GM19328 (cell line): ENCODE results near the gene MOCOS.
"Not testable (repeated sequence)": the region's sequence is repeated elsewhere in the genome, so short reads cannot be mapped to it uniquely, and the experiment has no call there.

Experiments
- ATAC-seq: cut with Tn5 transposase; IDR thresholded peaks from one replicate; pipeline ENCODE4 v1.9.1; 2021; ENCODE audit warnings: mild to moderate bottlenecking, moderate library complexity; ENCODE audit not compliant: unreplicated experiment

Gene MOCOS, protein sequence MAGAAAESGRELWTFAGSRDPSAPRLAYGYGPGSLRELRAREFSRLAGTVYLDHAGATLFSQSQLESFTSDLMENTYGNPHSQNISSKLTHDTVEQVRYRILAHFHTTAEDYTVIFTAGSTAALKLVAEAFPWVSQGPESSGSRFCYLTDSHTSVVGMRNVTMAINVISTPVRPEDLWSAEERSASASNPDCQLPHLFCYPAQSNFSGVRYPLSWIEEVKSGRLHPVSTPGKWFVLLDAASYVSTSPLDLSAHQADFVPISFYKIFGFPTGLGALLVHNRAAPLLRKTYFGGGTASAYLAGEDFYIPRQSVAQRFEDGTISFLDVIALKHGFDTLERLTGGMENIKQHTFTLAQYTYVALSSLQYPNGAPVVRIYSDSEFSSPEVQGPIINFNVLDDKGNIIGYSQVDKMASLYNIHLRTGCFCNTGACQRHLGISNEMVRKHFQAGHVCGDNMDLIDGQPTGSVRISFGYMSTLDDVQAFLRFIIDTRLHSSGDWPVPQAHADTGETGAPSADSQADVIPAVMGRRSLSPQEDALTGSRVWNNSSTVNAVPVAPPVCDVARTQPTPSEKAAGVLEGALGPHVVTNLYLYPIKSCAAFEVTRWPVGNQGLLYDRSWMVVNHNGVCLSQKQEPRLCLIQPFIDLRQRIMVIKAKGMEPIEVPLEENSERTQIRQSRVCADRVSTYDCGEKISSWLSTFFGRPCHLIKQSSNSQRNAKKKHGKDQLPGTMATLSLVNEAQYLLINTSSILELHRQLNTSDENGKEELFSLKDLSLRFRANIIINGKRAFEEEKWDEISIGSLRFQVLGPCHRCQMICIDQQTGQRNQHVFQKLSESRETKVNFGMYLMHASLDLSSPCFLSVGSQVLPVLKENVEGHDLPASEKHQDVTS

DNA sequence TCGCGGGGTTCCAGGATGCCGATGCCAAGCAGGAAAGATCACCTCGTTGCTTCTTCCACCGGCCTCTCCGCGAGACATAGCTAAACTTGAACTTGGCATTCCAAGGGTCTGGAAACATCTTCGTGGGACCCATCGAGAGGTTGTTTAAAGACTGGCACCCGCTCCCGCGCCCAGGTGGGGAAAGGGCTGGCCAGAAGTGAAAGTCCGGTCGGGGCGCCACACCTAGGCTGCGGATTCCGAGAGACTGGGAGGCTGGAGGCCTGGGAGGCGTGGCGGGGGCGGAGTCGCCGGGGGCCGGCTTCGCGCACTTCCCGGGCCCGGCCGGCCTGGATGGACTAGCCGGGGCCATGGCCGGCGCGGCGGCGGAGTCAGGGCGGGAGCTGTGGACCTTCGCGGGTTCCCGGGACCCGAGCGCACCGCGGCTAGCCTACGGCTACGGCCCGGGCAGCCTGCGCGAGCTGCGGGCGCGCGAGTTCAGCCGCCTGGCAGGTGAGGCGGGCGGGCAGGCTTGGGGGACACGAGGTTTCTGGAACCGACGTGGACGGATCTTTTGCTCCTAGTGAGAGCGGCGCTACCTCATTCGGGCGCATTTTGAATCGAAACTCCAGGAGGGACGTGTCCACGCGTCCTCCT, at the start of gene MOCOS:
Gene MOCOS (plus strand): TSS at position 305 of the 633 bp plus-strand sequence. CDS start 43 bp downstream, at position 348.
- ATAC-seq: peak; percentile 84

GRCh38 chr18:36139245-36139644, 48.1 kb upstream of the MOCOS start:
- ATAC-seq: no peak

DNA sequence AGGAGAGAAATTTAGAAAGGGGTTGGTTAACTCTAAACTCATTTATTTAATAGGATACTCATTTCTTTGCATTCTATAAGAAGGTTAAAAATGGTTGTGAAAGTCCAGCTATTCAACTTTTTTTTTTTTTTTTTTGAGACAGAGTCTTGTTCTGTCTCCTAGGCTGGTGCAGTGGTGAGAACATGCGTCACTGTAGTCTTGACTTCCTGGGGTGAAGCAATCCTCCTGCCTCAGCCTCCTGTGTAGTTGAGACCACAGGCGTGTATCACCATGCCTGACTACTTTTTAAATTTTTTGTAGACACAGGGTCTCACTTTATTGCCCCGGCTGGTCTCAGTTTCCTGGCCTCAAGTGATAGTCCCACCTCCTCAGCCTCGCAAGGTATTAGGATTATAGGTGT, 45.7 kb upstream of the MOCOS start:
- ATAC-seq: no peak

DNA sequence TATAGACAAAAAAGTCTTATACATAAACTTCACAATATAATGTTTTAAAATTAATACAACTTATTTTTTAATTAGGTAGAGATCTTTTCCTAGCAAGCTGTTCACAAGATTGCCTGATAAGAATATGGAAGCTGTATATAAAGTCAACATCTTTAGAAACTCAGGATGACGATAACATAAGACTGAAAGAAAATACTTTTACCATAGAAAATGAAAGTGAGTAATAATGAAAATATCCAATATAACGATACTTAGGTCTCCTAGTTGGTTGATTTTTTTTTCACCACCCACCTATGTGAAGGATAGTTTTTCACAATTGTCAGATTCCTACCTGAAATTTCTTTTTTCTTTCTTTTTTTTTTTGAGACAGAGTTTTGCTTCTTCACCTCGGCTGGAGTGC, 44.5 kb upstream of the MOCOS start:
- ATAC-seq: no peak

GRCh38 chr18:36143391-36143790, 43.9 kb upstream of the MOCOS start:
- ATAC-seq: no peak

- ATAC-seq: peak; percentile 98
Measured at GRCh38 chr18:36149514-36150289, 37.6 kb upstream of the MOCOS start.

DNA sequence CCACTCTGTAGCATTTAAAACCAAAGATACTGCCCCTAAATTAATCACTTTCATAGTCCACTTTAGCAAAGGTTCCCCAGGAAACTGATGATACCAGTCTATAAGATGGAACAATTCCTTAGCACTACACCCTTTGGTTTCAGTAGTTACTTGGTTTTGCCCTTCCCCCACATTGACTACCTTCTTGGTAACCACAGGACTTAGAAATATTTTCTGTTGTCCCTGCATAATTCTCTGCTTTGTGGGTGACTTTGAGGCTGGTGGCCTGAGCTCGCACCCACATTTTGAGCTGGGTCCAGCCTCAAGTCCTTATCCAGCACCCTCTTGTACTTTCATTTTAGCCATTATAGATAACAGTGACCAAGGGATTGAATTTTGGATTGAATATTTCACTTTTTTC, 34.5 kb upstream of the MOCOS start:
- no peak for ATAC-seq

DNA sequence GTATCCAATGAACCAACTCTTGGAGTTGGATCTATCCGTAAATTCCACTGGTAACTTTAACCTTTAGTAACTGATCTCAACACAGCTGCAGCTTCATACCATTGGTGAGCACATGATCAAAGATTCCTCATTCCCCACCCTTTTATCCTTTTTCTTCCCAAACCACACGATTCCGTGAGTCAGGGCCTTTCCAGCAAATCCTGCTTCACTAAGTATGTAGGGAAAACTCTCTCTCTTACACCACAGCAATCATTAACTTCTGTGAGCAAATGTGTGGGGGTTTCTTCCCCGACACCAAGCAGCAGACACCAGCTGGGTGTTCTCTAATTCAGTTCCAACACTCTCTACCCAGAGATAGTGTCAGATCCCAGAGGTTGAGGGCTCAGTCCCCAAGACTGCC, 34.1 kb upstream of the MOCOS start:
- ATAC-seq: no peak

DNA sequence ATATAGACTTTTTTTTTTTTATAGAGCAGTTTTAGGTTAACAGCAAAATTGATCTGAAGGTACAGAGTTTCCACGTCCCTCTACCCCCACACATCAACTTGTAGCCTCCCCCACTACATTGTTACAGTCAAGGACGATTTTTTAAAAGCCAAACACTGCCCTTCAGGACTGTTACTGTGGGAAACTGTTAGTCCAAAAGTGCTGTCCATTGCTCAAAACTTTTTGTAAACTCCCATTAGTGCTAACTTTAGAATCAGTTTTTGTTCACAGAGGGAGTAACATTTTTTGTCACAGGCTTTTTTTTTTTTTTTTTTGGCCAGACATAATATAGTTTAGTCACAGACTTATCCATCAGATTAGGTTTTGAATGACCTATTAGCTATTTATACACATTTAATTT, 33.5 kb upstream of the MOCOS start:
- no peak for ATAC-seq

GRCh38 chr18:36155851-36156757, 31.2 kb upstream of the MOCOS start:
- no peak for ATAC-seq

DNA sequence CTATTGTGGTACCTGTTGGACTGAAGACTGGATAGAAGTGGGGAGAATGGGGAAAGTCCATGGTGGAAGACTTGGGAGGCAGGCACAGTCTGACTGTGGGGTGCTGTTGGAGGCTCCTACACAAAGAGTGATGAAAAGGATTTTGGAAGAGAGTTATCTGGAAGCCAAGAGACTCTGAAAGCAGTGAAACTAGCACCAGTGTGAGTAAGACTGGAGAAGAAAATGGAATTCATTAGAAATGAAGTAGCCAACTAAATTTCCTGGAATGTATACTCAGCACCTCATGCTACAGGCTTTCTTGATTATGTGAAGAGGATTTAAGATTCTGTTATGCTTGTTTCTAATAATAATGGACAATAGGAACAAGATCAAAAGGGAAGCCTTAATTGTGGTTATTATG, 29.9 kb upstream of the MOCOS start:
- no peak for ATAC-seq

GRCh38 chr18:36158266-36158867, 28.9 kb upstream of the MOCOS start:
- no peak for ATAC-seq

- no peak for ATAC-seq
Measured at GRCh38 chr18:36160959-36161371, 26.3 kb upstream of the MOCOS start.

GRCh38 chr18:36162981-36163380, 24.3 kb upstream of the MOCOS start:
- ATAC-seq: no peak

GRCh38 chr18:36167692-36168218, 19.5 kb upstream of the MOCOS start:
- no peak for ATAC-seq

DNA sequence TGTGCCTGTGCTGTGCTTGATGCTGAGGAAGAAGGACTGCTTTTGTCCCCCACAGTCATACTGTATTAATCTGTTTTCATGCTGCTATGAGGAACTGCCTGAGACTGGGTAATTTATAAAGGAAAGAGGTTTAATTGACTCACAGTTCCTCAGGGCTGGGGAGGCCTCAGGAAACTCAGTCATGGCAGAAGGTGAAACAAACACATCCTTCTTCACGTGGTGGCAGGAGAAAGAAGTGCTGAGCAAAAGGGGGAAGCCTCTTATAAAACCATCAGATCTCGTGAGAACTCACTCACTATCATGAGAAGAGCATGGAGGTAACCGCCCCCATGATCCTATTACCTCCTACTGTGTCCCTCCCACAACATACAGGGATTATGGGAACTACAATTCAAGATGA, 19.0 kb upstream of the MOCOS start:
- not testable (repeated sequence) for ATAC-seq

DNA sequence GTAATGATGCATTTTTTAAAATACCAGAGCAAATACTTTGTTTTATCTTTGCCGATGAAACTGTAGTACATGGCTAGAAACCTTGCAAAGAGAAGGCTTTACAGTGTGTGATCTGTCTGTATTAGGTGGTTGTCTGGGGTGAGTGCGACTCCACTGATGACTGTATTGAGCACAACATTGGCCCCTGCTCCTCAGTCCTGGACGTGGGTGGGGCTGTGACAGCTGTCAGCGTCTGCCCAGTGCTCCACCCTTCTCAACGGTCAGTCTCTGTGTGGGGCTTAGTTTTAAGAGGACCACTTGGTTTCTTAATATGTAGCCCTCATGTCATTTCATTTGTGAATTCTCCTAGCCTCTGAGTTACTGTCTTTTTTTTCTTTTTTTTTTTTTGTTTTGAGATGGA, 17.4 kb upstream of the MOCOS start:
- ATAC-seq: no peak

DNA sequence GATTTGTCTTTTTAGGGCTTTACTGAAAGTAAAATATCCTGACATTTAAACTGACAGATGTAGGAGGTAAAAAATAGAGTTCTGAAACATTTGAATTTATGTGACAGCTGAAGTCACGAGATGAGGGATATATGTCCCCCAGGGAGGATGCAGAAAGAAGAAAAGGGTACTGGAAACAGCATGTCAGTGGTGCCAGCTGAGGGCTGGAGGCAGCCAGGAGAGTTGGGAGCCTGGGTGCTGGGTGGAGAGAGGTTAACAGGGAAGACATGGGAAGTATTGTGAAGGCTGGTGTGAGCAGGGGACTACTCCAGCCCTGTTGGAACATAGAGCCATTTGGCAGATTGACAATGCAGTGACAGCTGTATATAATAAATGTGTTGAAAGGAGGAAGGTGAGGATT, 11.8 kb upstream of the MOCOS start:
- no peak for ATAC-seq

GRCh38 chr18:36176177-36176584, 11.1 kb upstream of the MOCOS start:
- no peak for ATAC-seq
